Liver (tissue), 9 donors: Measurements from ENCODE around the gene DUS4L. TPM values are rescaled to one million over a fixed set of nuclear protein-coding genes. Genes with fewer than 3 reads are reported as not detected.

ENCODE experiments used
- DNase-seq: peaks from one replicate; pipeline ENCODE4 v3.0.0-alpha.2; 2017; ENCODE audit warnings: low spot score
- H3K27ac ChIP-seq, 2 donors: one replicate each; pipeline ENCODE4 v1.7.0; 2013; ENCODE audit warnings: inconsistent platforms in 2 of 2, low read length in 2 of 2, control low read depth in 1 of 2, low read depth in 1 of 2, mild to moderate bottlenecking in 1 of 2
- H3K27me3 ChIP-seq, 4 donors: one replicate each; pipeline versions ENCODE4 v1.6.1 to v1.7.0; 2013; ENCODE audit warnings: low read length in 3 of 4, inconsistent platforms in 1 of 4, mild to moderate bottlenecking in 1 of 4, moderate library complexity in 1 of 4; ENCODE audit not compliant: control insufficient read depth in 4 of 4, insufficient read depth in 4 of 4
- H3K36me3 ChIP-seq, 4 donors: one replicate each; pipeline versions ENCODE4 v1.6.1 to v1.7.0; 2013; ENCODE audit warnings: low read length in 3 of 4, mild to moderate bottlenecking in 3 of 4, low read depth in 1 of 4, moderate library complexity in 1 of 4; ENCODE audit not compliant: control insufficient read depth in 4 of 4, insufficient read depth in 3 of 4
- H3K4me1 ChIP-seq, 4 donors: one replicate each; pipeline versions ENCODE4 v1.6.1 to v1.7.0; 2013; ENCODE audit warnings: low read length in 3 of 4, mild to moderate bottlenecking in 3 of 4, moderate library complexity in 1 of 4; ENCODE audit not compliant: control insufficient read depth in 4 of 4, insufficient read depth in 4 of 4
- H3K4me3 ChIP-seq, 3 donors: one replicate each; pipeline versions ENCODE4 v1.6.1 to v1.7.0; 2013; ENCODE audit warnings: low read length in 3 of 3, control low read depth in 1 of 3, low read depth in 1 of 3, mild to moderate bottlenecking in 1 of 3
- H3K9ac ChIP-seq, 2 donors: one replicate each; pipeline ENCODE4 v1.7.0; 2013; ENCODE audit warnings: low read length in 2 of 2, mild to moderate bottlenecking in 2 of 2, moderate library complexity in 2 of 2, control low read depth in 1 of 2, low read depth in 1 of 2
- H3K9me3 ChIP-seq, 4 donors: one replicate each; pipeline versions ENCODE4 v1.6.1 to v1.7.0; 2013; ENCODE audit warnings: low read length in 3 of 4; ENCODE audit not compliant: control insufficient read depth in 4 of 4
- EGR1 ChIP-seq, 2 donors: IDR thresholded peaks; 2 replicates each; pipeline ENCODE4 v1.6.1; 2016 to 2018; ENCODE audit warnings: antibody characterized with exemption in 2 of 2, low read depth in 2 of 2
- FOXA1 ChIP-seq: IDR thresholded peaks from 2 replicates; pipeline ENCODE4 v1.6.1; 2016; ENCODE audit warnings: antibody characterized with exemption
- FOXA2 ChIP-seq: IDR thresholded peaks from 2 replicates; pipeline ENCODE4 v1.6.1; 2016; ENCODE audit warnings: antibody characterized with exemption
- GABPA ChIP-seq, 2 donors: IDR thresholded peaks in 1 of 2; conservative IDR thresholded peaks in 1 of 2; 2 replicates each; pipeline ENCODE4 v1.6.1; 2016; ENCODE audit warnings: antibody characterized with exemption in 2 of 2, mild to moderate bottlenecking in 1 of 2, moderate library complexity in 1 of 2
- HNF4A ChIP-seq, 2 donors: conservative IDR thresholded peaks; 2 replicates each; pipeline ENCODE4 v1.6.1; 2016; ENCODE audit warnings: antibody characterized with exemption in 2 of 2, mild to moderate bottlenecking in 2 of 2
- HNF4G ChIP-seq: IDR thresholded peaks from 2 replicates; pipeline ENCODE4 v1.6.1; 2016; ENCODE audit warnings: antibody characterized with exemption
- JUND ChIP-seq, 2 donors: IDR thresholded peaks; 2 replicates each; pipeline ENCODE4 v1.6.1; 2016; ENCODE audit warnings: antibody characterized with exemption in 2 of 2
- NR2F2 ChIP-seq: IDR thresholded peaks from 2 replicates; pipeline ENCODE4 v1.6.1; 2016; ENCODE audit warnings: antibody characterized with exemption
- RAD21 ChIP-seq, 2 donors: IDR thresholded peaks; 2 replicates each; pipeline ENCODE4 v1.6.1; 2016; ENCODE audit warnings: antibody characterized with exemption in 2 of 2, mild to moderate bottlenecking in 2 of 2
- RXRA ChIP-seq, 2 donors: IDR thresholded peaks; 2 replicates each; pipeline ENCODE4 v1.6.1; 2017 to 2018; ENCODE audit warnings: antibody characterized with exemption in 2 of 2, mild to moderate bottlenecking in 1 of 2
- SP1 ChIP-seq: IDR thresholded peaks from 2 replicates; pipeline ENCODE4 v1.6.1; 2018; ENCODE audit warnings: antibody characterized with exemption, mild to moderate bottlenecking
- TAF1 ChIP-seq: conservative IDR thresholded peaks from 2 replicates; pipeline ENCODE4 v1.6.1; 2016; ENCODE audit warnings: antibody characterized with exemption, mild to moderate bottlenecking
- YY1 ChIP-seq: IDR thresholded peaks from 2 replicates; pipeline ENCODE4 v1.6.1; 2016; ENCODE audit warnings: antibody characterized with exemption, mild to moderate bottlenecking
- WGBS: extraction: QIAGEN DNeasy Blood & Tissue Kit; methylation state at CpG from one replicate; pipeline ENCODE4 v1.1.7; 2013; 5-methylcytosine and 5-hydroxymethylcytosine counted together
- polyA plus RNA-seq, 2 donors: library from polyadenylated mRNA; stranded (reverse) in 1 of 2; unstranded in 1 of 2; fragments of 200-250 nt in 1 of 2; fragments of >200 nt in 1 of 2; fragmentation: Nextera tagmentation in 1 of 2; extraction: Ambion mirVana in 1 of 2; gene quantifications; one replicate each; pipeline versions ENCODE4 v1.2.1 to v1.2.3, GENCODE V29; 2013 to 2015
- total RNA-seq, 2 donors: library from RNA; depleted of rRNA; stranded (reverse); fragments of >200 nt; gene quantifications; one replicate each; pipeline ENCODE4 v1.2.3, GENCODE V29; 2014
- TF ChIP-seq, protein P1 (sequence below): IDR thresholded peaks from 2 replicates; pipeline ENCODE4 v1.6.1; 2016; ENCODE audit warnings: antibody characterized with exemption
- TF ChIP-seq, protein P2 (sequence below): IDR thresholded peaks from 2 replicates; pipeline ENCODE4 v1.6.1; 2016; ENCODE audit warnings: antibody characterized with exemption
- TF ChIP-seq, protein P3 (sequence below): IDR thresholded peaks from 2 replicates; pipeline ENCODE4 v1.6.1; 2016; ENCODE audit warnings: antibody characterized with exemption
- TF ChIP-seq, protein P4 (sequence below): fragments of 150-350 bp; IDR thresholded peaks from 2 replicates; pipeline ENCODE4 v1.5.1; 2017; ENCODE audit warnings: improper control_type of control experiment, low read depth, low read length; ENCODE audit not compliant: missing input control
- TF ChIP-seq, protein P5 (sequence below): IDR thresholded peaks from 2 replicates; pipeline ENCODE4 v1.6.1; 2016; ENCODE audit warnings: antibody characterized with exemption, mild to moderate bottlenecking
- donor health status: healthy.
- donor health status: healthy.
- donor health status: healthy.
- donor health status: healthy.
- donor health status: healthy.

The DUS4L gene
- total and polyA plus RNA-seq, 4 donors = 1.9 to 5.3 (median 3.5) TPM

DNA sequence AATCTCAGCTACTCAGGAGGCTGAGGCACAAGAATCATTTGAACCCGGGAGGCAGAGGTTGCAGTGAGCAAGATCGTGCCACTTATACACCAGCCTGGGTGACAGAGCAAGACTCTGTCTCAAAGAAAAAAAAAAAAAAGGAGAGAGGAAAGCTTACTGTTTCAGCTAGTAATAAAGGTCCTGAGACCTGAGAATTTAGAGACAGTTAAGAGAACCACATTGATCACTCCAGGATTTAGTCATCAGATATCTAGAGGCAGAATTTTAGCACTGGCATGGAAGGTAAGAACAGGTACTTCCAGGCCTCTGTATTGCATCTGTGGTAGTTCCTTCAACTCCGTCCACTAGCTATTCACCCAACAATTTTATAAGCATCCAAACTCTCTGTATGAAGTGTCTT lies 7.9 kb upstream of the DUS4L start:
- Histone ChIP-seq H3K4me3 (no peak overlapping the region), H3K9ac (no peak overlapping the region), H3K4me1 (no peaks in the 10 kb centered on the region), H3K27me3 (no peaks in the 10 kb centered on the region), H3K27ac (no peak overlapping the region), H3K36me3 (peaks cover 1 to 19% (median 12%) of the 10 kb centered on the region in 4 donors), H3K9me3 (no peaks in the 10 kb centered on the region)
- DNase-seq = no peak
- TF ChIP-seq JUND (IDR thresholded peaks at IDR 0.05) (no peak), NR2F2 (no peak), RAD21 (IDR thresholded peaks at IDR 0.05) (no peak), FOXA1 (no peak), RXRA (IDR thresholded peaks at IDR 0.05) (no peak), EGR1 (IDR thresholded peaks at IDR 0.05; ENCODE audit: low read depth in 2 of 2) (no peak), YY1 (no peak)
- TF ChIP-seq, protein P1, sequence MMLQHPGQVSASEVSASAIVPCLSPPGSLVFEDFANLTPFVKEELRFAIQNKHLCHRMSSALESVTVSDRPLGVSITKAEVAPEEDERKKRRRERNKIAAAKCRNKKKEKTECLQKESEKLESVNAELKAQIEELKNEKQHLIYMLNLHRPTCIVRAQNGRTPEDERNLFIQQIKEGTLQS = no peak
- TF ChIP-seq, protein P2, sequence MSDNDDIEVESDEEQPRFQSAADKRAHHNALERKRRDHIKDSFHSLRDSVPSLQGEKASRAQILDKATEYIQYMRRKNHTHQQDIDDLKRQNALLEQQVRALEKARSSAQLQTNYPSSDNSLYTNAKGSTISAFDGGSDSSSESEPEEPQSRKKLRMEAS = no peak
- TF ChIP-seq, protein P3, sequence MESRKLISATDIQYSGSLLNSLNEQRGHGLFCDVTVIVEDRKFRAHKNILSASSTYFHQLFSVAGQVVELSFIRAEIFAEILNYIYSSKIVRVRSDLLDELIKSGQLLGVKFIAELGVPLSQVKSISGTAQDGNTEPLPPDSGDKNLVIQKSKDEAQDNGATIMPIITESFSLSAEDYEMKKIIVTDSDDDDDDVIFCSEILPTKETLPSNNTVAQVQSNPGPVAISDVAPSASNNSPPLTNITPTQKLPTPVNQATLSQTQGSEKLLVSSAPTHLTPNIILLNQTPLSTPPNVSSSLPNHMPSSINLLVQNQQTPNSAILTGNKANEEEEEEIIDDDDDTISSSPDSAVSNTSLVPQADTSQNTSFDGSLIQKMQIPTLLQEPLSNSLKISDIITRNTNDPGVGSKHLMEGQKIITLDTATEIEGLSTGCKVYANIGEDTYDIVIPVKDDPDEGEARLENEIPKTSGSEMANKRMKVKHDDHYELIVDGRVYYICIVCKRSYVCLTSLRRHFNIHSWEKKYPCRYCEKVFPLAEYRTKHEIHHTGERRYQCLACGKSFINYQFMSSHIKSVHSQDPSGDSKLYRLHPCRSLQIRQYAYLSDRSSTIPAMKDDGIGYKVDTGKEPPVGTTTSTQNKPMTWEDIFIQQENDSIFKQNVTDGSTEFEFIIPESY = no peak
- 99% methylated on average over 3 of the region's 3 CpGs for WGBS

DNA sequence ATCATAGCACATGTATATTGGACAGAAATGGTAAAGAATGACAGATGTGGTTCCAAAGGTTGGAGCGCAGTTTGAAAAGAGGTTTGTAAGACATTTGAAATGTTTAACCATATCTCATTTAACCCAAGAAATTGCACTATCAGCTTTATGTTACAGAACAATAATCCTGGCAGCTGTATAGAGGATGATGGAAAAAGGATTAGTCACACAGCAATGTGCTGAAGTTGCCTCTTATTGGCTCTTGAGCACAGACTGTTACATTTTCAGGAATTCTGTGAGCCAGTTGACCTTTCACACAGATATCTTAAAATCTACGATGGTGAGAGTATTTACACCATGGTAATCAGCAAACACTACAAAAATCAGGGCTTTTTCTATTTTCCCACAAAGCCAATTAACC lies 3.9 kb upstream of the DUS4L start:
- H3K4me3 ChIP-seq = no peak overlapping the region
- DNase-seq = no peak
- no peak overlapping the region for H3K27ac ChIP-seq
- H3K4me1 ChIP-seq = peaks cover 0 to 18% (median 13%) of the 10 kb centered on the region in 4 donors
- 59% methylated on average over 2 of the region's 2 CpGs for WGBS
- no peaks in the 10 kb centered on the region for H3K9me3 ChIP-seq
- H3K9ac ChIP-seq = no peak overlapping the region
- TF ChIP-seq FOXA2 (no peak), TAF1 (no peak), RXRA (IDR thresholded peaks at IDR 0.05) (no peak), NR2F2 (no peak), JUND (IDR thresholded peaks at IDR 0.05) (no peak), HNF4G (no peak), FOXA1 (no peak), EGR1 (IDR thresholded peaks at IDR 0.05; ENCODE audit: low read depth in 2 of 2) (no peak), HNF4A (conservative IDR thresholded peaks at IDR 0.05) (no peak), RAD21 (IDR thresholded peaks at IDR 0.05) (no peak), SP1 (no peak), GABPA (IDR thresholded peaks at IDR 0.05 in 1 of 2, conservative IDR thresholded peaks at IDR 0.05 in 1 of 2) (no peak), YY1 (no peak)
- TF ChIP-seq, protein P3 = no peak
- TF ChIP-seq, protein P1 = no peak
- TF ChIP-seq, protein P4, sequence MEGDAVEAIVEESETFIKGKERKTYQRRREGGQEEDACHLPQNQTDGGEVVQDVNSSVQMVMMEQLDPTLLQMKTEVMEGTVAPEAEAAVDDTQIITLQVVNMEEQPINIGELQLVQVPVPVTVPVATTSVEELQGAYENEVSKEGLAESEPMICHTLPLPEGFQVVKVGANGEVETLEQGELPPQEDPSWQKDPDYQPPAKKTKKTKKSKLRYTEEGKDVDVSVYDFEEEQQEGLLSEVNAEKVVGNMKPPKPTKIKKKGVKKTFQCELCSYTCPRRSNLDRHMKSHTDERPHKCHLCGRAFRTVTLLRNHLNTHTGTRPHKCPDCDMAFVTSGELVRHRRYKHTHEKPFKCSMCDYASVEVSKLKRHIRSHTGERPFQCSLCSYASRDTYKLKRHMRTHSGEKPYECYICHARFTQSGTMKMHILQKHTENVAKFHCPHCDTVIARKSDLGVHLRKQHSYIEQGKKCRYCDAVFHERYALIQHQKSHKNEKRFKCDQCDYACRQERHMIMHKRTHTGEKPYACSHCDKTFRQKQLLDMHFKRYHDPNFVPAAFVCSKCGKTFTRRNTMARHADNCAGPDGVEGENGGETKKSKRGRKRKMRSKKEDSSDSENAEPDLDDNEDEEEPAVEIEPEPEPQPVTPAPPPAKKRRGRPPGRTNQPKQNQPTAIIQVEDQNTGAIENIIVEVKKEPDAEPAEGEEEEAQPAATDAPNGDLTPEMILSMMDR = no peak
- TF ChIP-seq, protein P5, sequence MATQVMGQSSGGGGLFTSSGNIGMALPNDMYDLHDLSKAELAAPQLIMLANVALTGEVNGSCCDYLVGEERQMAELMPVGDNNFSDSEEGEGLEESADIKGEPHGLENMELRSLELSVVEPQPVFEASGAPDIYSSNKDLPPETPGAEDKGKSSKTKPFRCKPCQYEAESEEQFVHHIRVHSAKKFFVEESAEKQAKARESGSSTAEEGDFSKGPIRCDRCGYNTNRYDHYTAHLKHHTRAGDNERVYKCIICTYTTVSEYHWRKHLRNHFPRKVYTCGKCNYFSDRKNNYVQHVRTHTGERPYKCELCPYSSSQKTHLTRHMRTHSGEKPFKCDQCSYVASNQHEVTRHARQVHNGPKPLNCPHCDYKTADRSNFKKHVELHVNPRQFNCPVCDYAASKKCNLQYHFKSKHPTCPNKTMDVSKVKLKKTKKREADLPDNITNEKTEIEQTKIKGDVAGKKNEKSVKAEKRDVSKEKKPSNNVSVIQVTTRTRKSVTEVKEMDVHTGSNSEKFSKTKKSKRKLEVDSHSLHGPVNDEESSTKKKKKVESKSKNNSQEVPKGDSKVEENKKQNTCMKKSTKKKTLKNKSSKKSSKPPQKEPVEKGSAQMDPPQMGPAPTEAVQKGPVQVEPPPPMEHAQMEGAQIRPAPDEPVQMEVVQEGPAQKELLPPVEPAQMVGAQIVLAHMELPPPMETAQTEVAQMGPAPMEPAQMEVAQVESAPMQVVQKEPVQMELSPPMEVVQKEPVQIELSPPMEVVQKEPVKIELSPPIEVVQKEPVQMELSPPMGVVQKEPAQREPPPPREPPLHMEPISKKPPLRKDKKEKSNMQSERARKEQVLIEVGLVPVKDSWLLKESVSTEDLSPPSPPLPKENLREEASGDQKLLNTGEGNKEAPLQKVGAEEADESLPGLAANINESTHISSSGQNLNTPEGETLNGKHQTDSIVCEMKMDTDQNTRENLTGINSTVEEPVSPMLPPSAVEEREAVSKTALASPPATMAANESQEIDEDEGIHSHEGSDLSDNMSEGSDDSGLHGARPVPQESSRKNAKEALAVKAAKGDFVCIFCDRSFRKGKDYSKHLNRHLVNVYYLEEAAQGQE = no peak
- TF ChIP-seq, protein P2 = no peak
- no peaks in the 10 kb centered on the region for H3K27me3 ChIP-seq
- H3K36me3 ChIP-seq = peaks cover 0 to 10% (median 3%) of the 10 kb centered on the region in 4 donors
